PC-9 (cell line): ENCODE measurements around the gene OTOP2.

Experiments
- CTCF ChIP-seq: fragments of 200-600 bp; sonication (generic); conservative IDR thresholded peaks from 2 replicates; pipeline ENCODE4 v1.6.1; 2017; ENCODE audit warnings: mixed run types, antibody characterized with exemption, mild to moderate bottlenecking, moderate library complexity
- EZH2 ChIP-seq: fragments of 200-600 bp; sonication (generic); IDR thresholded peaks from 2 replicates; pipeline ENCODE4 v1.8.0; 2017; ENCODE audit warnings: antibody characterized with exemption, low read depth

GRCh38 chr17:74874615-74875037 is 49.4 kb upstream of the OTOP2 start:
- no peak for TF ChIP-seq CTCF
- no peak for TF ChIP-seq EZH2
